Esophagus muscularis mucosa (tissue), 3 donors: ENCODE measurements around the gene MEF2C.

Experiments used
- POLR2A ChIP-seq: fragments of 450-650 bp; IDR thresholded peaks from one replicate; pipeline ENCODE4 v1.6.1; 2017; ENCODE audit warnings: antibody characterized with exemption, moderate library complexity, mild to moderate bottlenecking, low read depth
- POLR2AphosphoS5 ChIP-seq, 2 donors: sonication (generic); formaldehyde crosslinking; IDR thresholded peaks; one replicate each; pipeline ENCODE4 v1.6.1; 2017; ENCODE audit warnings: antibody characterized with exemption in 2 of 2
- TF ChIP-seq, protein P1 (sequence below), 3 experiments: fragments of 200-600 bp in 2 of 3; fragments of 450-650 bp in 1 of 3; sonication (generic) in 2 of 3; IDR thresholded peaks; one replicate each; pipeline ENCODE4 v1.5.1; 2017 to 2019; ENCODE audit warnings: antibody characterized with exemption in 3 of 3, mild to moderate bottlenecking in 2 of 3, moderate library complexity in 1 of 3

DNA sequence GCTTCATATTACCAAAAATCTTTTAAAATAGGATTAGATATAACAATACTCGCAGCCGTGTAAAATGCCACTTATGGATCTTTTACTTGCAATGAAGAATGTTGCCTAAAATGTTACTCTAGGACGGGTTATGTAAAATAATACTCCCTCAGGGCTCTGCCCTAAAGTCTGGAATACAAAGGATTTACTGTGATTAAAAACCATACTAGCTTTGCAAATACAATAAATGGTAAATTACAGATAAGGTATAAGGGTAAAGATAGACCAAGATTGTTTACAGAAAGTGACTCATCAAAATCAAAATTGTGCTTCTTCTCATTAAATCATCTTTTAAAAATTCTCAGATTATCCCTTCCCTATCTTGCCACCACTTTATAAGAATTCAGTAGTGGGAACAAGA lies 163.6 kb downstream of the MEF2C start:
- TF ChIP-seq, protein P1, sequence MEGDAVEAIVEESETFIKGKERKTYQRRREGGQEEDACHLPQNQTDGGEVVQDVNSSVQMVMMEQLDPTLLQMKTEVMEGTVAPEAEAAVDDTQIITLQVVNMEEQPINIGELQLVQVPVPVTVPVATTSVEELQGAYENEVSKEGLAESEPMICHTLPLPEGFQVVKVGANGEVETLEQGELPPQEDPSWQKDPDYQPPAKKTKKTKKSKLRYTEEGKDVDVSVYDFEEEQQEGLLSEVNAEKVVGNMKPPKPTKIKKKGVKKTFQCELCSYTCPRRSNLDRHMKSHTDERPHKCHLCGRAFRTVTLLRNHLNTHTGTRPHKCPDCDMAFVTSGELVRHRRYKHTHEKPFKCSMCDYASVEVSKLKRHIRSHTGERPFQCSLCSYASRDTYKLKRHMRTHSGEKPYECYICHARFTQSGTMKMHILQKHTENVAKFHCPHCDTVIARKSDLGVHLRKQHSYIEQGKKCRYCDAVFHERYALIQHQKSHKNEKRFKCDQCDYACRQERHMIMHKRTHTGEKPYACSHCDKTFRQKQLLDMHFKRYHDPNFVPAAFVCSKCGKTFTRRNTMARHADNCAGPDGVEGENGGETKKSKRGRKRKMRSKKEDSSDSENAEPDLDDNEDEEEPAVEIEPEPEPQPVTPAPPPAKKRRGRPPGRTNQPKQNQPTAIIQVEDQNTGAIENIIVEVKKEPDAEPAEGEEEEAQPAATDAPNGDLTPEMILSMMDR (IDR thresholded peaks at IDR 0.05), result no peak
- TF ChIP-seq POLR2A (no peak), POLR2AphosphoS5 (IDR thresholded peaks at IDR 0.05) (no peak)
